GM18951 (cell line): ENCODE data around the gene CAMSAP3.

ENCODE experiments used
- POLR2A ChIP-seq: IDR thresholded peaks from 4 replicates; pipeline ENCODE4 v1.6.1; 2011; ENCODE audit warnings: mild to moderate bottlenecking; ENCODE audit not compliant: insufficient read length, insufficient read depth; ENCODE audit errors: extremely low read depth
- in situ Hi-C: fragments of 300-500 bp; cut with MboI; formaldehyde crosslinking; loops from one replicate; pipeline ENCODE4 v1.12.0; 2022; ENCODE audit warnings: low sequenced_read_pairs, mixed read lengths, inconsistent platforms; ENCODE audit not compliant: unreplicated experiment

The CAMSAP3 gene

DNA sequence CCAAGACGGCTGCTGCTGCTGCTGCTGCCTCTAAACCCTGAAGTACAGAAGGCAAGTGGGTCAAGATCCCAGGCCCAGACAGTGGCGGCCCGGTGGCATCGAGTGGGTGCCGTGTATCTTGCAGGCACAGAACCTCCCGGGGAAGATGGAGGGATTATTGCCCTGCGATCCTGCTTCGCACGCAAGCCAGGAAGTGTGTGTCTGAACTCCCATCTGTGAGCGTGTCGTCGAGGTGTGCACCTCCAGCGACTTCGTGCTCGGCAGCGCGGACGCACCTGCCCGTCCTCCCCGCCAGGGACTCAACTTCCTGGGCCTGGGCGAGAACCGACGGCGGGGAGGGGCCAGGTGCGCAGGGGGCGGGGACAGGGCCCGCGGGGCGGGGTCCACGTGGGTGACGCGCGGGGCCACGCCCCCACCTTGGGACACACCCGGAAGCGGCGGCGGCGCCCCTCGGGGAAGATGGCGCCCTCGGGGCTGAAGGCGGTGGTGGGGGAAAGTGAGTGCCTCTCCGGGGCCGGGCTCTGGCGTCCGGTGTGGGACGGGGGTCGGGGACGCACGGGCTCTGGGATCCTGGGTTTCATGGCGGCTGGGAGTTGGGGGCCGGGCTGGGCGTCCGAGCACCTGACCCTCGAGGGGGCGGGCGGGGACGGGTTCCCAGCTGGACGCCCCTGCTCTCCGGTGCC lies 41.2 kb downstream of the CAMSAP3 start, which contains the start of gene STXBP2:
Gene STXBP2 (plus strand): TSS at position 420 of the 683 bp plus-strand sequence. CDS start 40 bp downstream, at position 460.
- in situ Hi-C loops: no loop called here
- peak; percentile 87 for TF ChIP-seq POLR2A

DNA sequence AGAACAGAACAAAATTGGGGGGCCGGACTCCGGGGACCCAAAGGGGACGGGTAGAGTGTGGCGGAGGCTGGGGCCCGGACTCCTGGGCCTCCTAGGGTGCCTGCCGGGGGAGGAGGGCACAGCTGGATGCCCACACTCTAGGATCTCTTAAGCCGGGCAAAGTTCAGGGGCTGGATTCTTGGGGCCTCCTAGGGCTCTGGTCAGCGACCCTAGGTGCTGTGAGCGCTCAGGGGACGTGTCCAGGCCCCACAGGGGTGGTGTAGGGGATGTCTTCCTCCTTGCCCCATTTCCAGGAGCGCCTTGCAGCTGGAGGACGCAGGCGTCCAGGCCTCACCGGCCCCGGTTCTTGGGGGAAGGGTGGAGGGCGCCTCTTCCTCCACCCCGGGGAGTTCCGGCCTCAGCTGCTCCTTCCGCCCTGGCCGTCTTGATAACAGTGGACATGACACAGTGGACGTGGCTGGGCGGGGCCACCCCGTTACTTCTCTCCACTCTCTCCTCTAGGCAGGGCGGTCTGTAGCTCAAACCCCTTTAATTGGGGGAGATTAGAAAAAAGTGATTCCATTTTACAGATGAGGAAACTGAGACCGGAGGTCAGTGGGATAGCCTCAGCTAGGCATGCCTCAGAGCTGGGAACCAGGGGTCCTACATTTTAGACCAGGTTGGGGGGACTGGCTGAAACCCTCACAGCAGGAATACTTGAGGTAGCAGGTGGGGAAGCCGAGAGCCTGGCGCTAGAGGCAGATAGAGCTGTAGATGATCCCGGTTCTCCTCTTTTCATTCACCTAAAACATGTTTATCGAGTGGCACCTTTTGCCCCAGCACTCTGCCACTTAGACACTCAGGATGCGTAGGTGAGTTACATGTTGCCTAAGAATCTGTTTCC lies 42.0 kb downstream of the CAMSAP3 start:
- no peak for TF ChIP-seq POLR2A
- in situ Hi-C loops: no loop called here

DNA sequence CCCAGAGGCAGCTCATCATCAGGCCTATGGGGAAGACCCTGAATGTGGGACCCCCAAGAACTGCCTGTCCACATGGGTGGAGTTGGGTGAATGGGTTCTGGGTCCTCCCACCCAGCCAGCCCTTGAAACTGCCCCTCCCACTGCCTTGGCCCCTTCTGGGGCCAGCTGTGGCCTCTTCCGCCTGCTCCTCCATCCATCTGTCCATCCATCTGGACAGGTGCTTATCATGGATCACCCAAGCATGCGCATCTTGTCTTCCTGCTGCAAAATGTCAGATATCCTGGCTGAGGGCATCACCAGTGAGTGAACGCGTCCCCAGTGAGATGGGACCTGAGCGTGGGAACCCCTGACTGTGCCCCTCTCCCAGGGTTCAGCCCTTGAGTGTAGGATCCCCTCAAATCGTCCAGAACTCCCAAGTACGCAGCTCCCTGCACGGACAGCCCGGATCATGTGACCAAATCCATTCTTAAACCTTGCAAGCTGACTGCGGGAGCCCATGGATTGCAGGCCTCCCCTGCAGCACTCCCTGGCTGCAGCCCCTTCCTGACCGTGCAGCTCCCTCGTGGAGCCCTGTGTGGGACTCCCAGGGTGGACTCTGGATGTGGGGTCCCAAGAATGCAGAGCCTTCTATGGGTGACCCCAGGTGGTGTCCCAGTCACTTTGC lies 43.3 kb downstream of the CAMSAP3 start:
- no peak for TF ChIP-seq POLR2A
- in situ Hi-C loops: no loop called here

DNA sequence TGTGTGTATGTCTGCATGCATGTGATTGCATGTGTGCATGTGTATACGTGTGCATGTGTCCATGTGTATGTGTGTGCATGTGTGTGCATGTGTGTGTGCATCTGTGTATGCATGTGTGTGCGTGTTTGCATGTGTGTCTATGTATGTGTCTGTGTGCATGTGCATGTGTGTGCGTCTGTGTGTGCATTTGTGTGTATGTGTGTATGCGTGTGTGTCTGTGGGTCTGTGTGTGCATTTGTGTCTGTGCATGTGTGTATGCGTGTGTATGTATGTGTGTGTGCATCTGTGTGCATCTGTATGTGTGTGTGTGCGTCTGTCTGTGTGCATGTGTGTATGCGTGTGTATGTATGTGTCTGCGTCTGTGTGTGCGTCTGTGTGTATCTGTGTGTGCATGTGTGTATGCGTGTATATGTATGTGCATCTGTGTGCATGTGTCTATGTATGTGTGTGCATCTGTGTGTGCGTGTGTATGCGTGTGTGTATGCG lies 44.2 kb downstream of the CAMSAP3 start:
- TF ChIP-seq POLR2A: no peak
- in situ Hi-C loops: loop anchor here (10.0 kb wide), 1 partner anchor 165 kb away; no protein-coding TSS in a partner anchor

DNA sequence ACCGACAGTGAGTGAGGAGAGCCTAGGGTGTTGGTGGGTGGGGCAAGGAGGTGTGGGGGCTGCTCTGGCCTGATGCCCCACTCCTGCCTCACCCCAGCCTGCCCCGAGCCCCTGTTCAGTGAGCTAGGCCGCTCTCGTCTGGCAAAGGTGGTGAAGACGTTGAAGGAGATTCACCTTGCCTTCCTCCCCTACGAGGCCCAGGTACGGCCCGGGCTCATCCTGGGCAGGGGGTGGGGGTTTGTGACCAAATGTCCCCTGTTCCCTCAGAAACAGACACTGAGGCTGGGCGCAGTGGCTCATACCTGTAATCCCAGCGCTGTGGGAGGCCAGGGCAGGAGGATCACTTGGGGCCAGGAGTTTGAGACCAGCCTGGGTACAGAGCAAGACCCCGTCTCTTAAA lies 45.1 kb downstream of the CAMSAP3 start:
- in situ Hi-C loops: loop anchor here (10.0 kb wide), 1 partner anchor 164 kb away; no protein-coding TSS in a partner anchor
- TF ChIP-seq POLR2A: no peak

DNA sequence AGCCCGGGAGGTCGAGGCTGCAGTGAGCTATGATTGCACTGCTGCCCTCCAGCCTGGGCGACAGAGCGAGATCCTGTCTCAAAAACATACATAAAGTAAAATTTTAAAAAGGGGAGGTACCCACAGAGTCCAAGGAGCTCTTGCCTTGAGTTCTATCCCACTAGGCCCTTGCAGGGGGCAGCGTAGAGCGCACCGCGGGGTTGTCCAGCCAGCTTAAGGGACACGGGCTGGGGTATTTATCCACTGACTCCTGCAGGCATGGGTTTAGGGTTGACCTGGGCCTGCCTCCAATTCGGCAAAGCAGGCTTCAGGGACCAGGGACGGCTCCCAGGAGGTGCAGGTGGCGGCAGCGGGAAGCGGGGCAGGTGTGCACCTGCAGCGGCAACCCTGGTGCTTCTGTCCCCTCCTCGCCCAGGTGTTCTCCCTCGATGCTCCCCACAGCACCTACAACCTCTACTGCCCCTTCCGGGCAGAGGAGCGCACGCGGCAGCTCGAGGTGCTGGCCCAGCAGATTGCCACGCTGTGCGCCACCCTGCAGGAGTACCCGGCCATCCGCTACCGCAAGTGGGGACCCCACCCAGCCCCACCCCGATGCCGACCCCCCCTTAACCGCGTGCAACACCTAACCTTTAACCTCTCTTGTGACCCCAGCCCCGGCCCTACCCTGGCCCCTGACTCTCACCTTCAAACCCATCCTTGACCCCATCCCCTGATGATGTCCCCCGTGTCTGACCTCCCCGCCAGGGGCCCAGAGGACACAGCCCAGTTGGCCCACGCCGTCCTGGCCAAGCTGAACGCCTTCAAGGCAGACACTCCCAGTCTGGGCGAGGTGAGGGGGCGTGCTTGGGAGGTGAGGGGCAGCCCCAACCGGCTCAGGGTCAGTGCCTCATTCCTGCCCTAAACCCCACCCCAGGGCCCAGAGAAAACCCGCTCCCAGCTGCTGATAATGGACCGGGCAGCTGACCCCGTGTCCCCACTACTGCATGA lies 45.9 kb downstream of the CAMSAP3 start:
- in situ Hi-C loops: loop anchor here (10.0 kb wide), 1 partner anchor 163 kb away; no protein-coding TSS in a partner anchor
- no peak for TF ChIP-seq POLR2A

DNA sequence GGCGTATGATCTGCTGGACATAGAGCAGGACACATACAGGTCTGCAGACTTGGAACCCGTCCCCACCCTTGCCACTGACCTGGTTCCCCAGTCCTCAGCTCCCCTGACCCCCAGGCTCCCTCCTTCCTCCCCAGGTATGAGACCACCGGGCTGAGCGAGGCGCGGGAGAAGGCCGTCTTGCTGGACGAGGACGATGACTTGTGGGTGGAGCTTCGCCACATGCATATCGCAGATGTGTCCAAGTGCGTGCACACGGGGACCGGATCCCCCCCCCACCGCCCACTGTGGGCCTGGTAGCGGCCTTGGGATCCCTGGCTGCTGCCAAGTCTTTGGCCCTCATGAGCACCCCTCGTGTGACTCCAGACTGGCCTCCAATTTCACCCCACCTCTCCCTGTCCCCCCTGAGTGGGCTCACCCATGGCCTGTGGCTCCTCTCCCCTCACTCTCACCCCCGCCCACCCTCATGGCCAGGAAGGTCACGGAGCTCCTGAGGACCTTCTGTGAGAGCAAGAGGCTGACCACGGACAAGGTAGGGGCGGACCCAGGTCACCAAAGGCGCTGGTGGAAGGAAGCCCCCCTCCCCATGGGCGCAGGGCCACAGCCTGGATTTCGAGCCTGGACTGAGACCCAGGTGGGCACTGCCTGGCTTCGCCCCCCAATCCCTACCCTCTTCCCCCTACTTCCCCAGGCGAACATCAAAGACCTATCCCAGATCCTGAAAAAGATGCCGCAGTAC lies 46.8 kb downstream of the CAMSAP3 start:
- TF ChIP-seq POLR2A: no peak
- in situ Hi-C loops: loop anchor here (10.0 kb wide), 1 partner anchor 162 kb away; no protein-coding TSS in a partner anchor

DNA sequence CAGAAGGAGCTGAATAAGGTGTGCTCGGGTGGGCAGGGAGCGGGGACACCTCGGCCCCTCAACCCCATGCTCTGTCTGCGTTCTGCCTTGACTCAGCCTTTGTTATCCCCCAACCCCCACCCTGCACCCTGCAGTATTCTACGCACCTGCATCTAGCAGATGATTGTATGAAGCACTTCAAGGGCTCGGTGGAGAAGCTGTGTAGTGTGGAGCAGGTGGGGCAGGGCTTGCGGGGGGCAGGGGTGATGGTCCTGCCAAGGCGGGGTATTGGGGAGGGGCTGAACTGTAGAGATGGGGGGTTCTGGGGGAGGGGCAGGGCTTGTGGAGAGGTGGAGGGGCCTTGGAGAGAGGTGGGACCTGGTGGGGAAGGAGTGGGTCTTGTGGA lies 47.4 kb downstream of the CAMSAP3 start:
- TF ChIP-seq POLR2A: no peak
- in situ Hi-C loops: loop anchor here (10.0 kb wide), 1 partner anchor 162 kb away; no protein-coding TSS in a partner anchor

DNA sequence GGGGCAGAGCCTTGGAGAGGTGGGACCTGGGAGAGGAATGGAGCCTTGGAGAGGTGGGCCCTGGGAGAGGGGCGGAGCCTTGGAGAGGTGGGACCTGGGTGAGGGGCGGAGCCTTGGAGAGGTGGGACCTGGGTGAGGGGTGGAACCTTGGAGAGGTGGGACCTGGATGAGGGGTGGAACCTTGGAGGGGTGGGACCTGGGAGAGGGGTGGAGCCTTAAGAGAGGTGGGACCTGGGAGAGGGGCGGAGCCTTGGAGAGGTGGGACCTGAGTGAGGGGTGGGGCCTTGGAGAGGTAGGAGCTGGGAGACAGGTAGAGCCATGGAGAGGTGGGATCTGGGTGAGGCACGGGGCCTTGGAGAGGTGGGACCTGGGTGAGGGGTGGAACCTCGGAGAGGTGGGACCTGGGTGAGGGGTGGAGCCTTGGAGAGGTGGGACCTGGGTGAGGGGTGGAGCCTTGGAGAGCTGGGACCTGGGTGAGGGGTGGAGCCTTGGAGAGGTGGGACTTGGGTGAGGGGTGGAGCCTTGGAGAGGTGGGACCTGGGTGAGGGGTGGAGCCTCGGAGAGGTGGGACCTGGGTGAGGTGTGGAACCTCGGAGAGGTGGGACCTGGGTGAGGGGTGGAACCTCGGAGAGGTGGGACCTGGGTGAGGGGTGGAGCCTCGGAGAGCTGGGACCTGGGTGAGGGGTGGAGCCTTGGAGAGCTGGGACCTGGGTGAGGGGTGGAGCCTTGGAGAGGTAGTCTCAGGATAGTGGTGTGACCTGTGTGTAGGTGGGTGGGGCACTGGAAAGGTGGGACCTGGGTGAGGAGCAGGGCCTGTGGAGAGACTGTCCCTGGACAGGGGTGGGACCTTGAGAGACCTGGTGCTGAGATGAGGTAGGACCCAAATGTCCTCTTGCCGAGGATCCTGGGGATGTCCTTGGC lies 48.2 kb downstream of the CAMSAP3 start:
- in situ Hi-C loops: loop anchor here (10.0 kb wide), 1 partner anchor 161 kb away; no protein-coding TSS in a partner anchor

DNA sequence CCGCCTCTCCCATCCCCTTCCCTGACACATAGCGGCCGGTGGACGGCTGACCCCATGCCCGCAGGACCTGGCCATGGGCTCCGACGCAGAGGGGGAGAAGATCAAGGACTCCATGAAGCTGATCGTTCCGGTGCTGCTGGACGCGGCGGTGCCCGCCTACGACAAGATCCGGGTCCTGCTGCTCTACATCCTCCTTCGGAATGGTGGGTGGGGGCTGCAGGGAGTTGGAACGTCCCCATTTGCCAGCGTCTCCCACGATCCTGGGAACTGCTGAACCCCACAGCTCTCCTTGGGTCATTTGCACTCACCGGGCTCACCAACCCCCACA lies 48.9 kb downstream of the CAMSAP3 start:
- in situ Hi-C loops: loop anchor here (10.0 kb wide), 1 partner anchor 160 kb away; no protein-coding TSS in a partner anchor
- no peak for TF ChIP-seq POLR2A

DNA sequence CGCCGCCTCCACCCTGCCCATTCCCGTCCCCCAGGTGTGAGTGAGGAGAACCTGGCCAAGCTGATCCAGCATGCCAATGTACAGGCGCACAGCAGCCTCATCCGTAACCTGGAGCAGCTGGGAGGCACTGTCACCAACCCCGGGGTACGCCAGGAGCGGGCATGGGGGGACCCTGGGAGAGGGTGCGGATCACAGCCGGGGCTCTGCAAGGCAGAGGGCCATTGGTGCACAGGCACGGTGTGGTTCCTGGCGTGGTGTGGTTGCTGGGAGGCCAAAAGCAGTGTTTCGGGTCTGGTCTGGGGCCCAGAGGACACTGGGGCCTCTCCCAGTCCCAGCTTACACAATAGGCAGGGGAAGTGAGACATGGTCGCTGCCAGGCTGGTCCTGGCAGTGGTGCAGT lies 49.5 kb downstream of the CAMSAP3 start:
- no peak for TF ChIP-seq POLR2A
- in situ Hi-C loops: loop anchor here (10.0 kb wide), 1 partner anchor 160 kb away; no protein-coding TSS in a partner anchor
